GM10266 (cell line): Measurements from ENCODE around the gene SLC13A2.

Experiments used
- DNase-seq: peaks from one replicate; pipeline ENCODE4 v3.0.0; 2012; ENCODE audit errors: extremely low spot score
- CTCF ChIP-seq: IDR thresholded peaks from 2 replicates; pipeline ENCODE4 v1.5.1; 2012; ENCODE audit warnings: mild to moderate bottlenecking, low read depth; ENCODE audit not compliant: control insufficient read depth, insufficient read depth; ENCODE audit errors: missing control alignments

Gene SLC13A2

GRCh38 chr17:28530250-28530649 is 56.8 kb downstream of the SLC13A2 start:
- DNase-seq: no peak
- no peak for TF ChIP-seq CTCF

- TF ChIP-seq CTCF: no peak
- DNase-seq: no peak
Measured at GRCh38 chr17:28530926-28531325, 57.5 kb downstream of the SLC13A2 start.

- no peak for DNase-seq
Measured at GRCh38 chr17:28532050-28532960, 58.9 kb downstream of the SLC13A2 start.

GRCh38 chr17:28533091-28533807 is 59.8 kb downstream of the SLC13A2 start:
- DNase-seq: no peak
- TF ChIP-seq CTCF: no peak

More at GRCh38 chr17:28532050-28532960, 58.9 kb downstream of the SLC13A2 start:
- TF ChIP-seq CTCF: no peak

GRCh38 chr17:28534740-28535375 is 61.4 kb downstream of the SLC13A2 start:
- DNase-seq: no peak
- TF ChIP-seq CTCF: no peak

GRCh38 chr17:28536532-28537218 is 63.2 kb downstream of the SLC13A2 start:
- no peak for TF ChIP-seq CTCF
- DNase-seq: no peak
